Natural killer cell (primary cell): ENCODE measurements around the gene INSYN2A. TPM values are rescaled to one million over a fixed set of nuclear protein-coding genes. Genes with fewer than 3 reads are reported as not detected.

ENCODE experiments used
- ATAC-seq, 3 donors: fragments of 150-1000 bp in 2 of 3; fragments of 200-7000 bp in 1 of 3; cut with Tn5 transposase; 1 replicate in 1 of 3; 2 replicates in 2 of 3; pipeline ENCODE4 v1.10.0; 2021; ENCODE audit warnings: mild to moderate bottlenecking in 2 of 3, moderate library complexity in 2 of 3
- DNase-seq, 2 donors: peaks; one replicate each; pipeline versions ENCODE4 v3.0.0 to v3.0.0-alpha.2; 2013 to 2021; ENCODE audit warnings: mixed read lengths in 1 of 2
- H3K27ac ChIP-seq: one replicate; pipeline ENCODE4 v1.5.1; 2013; ENCODE audit warnings: mild to moderate bottlenecking, low read length
- H3K27me3 ChIP-seq: one replicate; pipeline ENCODE4 v1.6.1; 2013; ENCODE audit warnings: low read length; ENCODE audit not compliant: control insufficient read depth, insufficient read depth
- H3K36me3 ChIP-seq: one replicate; pipeline ENCODE4 v1.6.1; 2013; ENCODE audit warnings: low read length; ENCODE audit not compliant: control insufficient read depth, insufficient read depth
- H3K4me1 ChIP-seq: one replicate; pipeline ENCODE4 v1.6.1; 2013; ENCODE audit warnings: low read length; ENCODE audit not compliant: control insufficient read depth, insufficient read depth
- H3K4me3 ChIP-seq: one replicate; pipeline ENCODE4 v1.5.1; 2013; ENCODE audit warnings: low read length
- H3K9me3 ChIP-seq: one replicate; pipeline ENCODE4 v1.6.1; 2013; ENCODE audit warnings: low read length; ENCODE audit not compliant: control insufficient read depth, insufficient read depth
- H3K27ac Mint-ChIP-seq, 2 donors: one replicate each; pipeline ENCODE4 v1.8.0; 2022; ENCODE audit warnings: mild to moderate bottlenecking in 2 of 2, mixed read lengths in 2 of 2, moderate library complexity in 1 of 2
- H3K27me3 Mint-ChIP-seq, 2 donors: one replicate each; pipeline ENCODE4 v1.8.0; 2022; ENCODE audit warnings: low read depth in 2 of 2, mixed read lengths in 2 of 2
- H3K36me3 Mint-ChIP-seq: one replicate; pipeline ENCODE4 v1.8.0; 2022; ENCODE audit warnings: mixed read lengths
- H3K4me1 Mint-ChIP-seq, 2 donors: one replicate each; pipeline ENCODE4 v1.8.0; 2022; ENCODE audit warnings: mixed read lengths in 2 of 2
- H3K4me3 Mint-ChIP-seq: one replicate; pipeline ENCODE4 v1.8.0; 2022; ENCODE audit warnings: mild to moderate bottlenecking, moderate library complexity, mixed read lengths
- H3K9me3 Mint-ChIP-seq, 2 donors: one replicate each; pipeline ENCODE4 v1.8.0; 2022; ENCODE audit warnings: mixed read lengths in 2 of 2
- CTCF ChIP-seq: fragments of 200-600 bp; IDR thresholded peaks from one replicate; pipeline ENCODE4 v1.8.0; 2022; ENCODE audit warnings: antibody characterized with exemption
- WGBS: methylation state at CpG from one replicate; pipeline ENCODE4 v1.1.7; 2013; ENCODE audit warnings: missing lambda C conversion rate; ENCODE audit not compliant: insufficient coverage; 5-methylcytosine and 5-hydroxymethylcytosine counted together
- intact Hi-C: fragments of 100-400 bp; cut with micrococcal nuclease; formaldehyde crosslinking; loops from one replicate; pipeline ENCODE4 v1.14.2; 2022
- total RNA-seq, 4 donors: library from RNA; stranded (reverse); fragments of 120-200 nt in 1 of 4; gene quantifications; one replicate each; pipeline versions ENCODE4 v1.2.3 to v1.2.4, GENCODE V29; 2013 to 2022

The INSYN2A gene
- total RNA-seq, 3 donors from 2014 or later (not counting 1 experiment from before 2014, with no cell fraction given), result not detected

GRCh38 chr10:127198307-127198706, 1.9 kb upstream of the INSYN2A start:
- peaks cover 38 to 62% of the 10 kb centered on the region in 2 donors for H3K27me3 Mint-ChIP-seq
- TF ChIP-seq CTCF, result no peak
- Histone ChIP-seq H3K4me1 (no peaks in the 10 kb centered on the region), H3K4me3 (no peak overlapping the region), H3K27me3 (no peaks in the 10 kb centered on the region), H3K9me3 (no peaks in the 10 kb centered on the region), H3K36me3 (no peaks in the 10 kb centered on the region), H3K27ac (no peak overlapping the region)
- 88% methylated on average over 5 of the region's 5 CpGs for WGBS
- ATAC-seq, result no peak
- DNase-seq, result no peak
- intact Hi-C loops, result no loop called here
- no peak overlapping the region for H3K27ac Mint-ChIP-seq
- H3K36me3 Mint-ChIP-seq, result no peaks in the 10 kb centered on the region
- H3K4me1 Mint-ChIP-seq, result no peaks in the 10 kb centered on the region
- H3K9me3 Mint-ChIP-seq, result no peaks in the 10 kb centered on the region
- no peak overlapping the region for H3K4me3 Mint-ChIP-seq

GRCh38 chr10:127197154-127197432, 702 bp upstream of the INSYN2A start:
- 20% methylated on average over 1 of the region's 5 CpGs for WGBS
- Histone ChIP-seq H3K9me3 (no peaks in the 10 kb centered on the region), H3K36me3 (no peaks in the 10 kb centered on the region), H3K4me3 (no peak overlapping the region), H3K4me1 (no peaks in the 10 kb centered on the region), H3K27me3 (no peaks in the 10 kb centered on the region), H3K27ac (no peak overlapping the region)
- Mint-ChIP-seq H3K27me3 (peaks cover 41 to 67% of the 10 kb centered on the region in 2 donors), H3K36me3 (no peaks in the 10 kb centered on the region), H3K4me3 (peak overlapping the region; percentile 31), H3K27ac (no peak overlapping the region), H3K9me3 (no peaks in the 10 kb centered on the region), H3K4me1 (no peaks in the 10 kb centered on the region)
- no peak for ATAC-seq
- no peak for DNase-seq
- intact Hi-C loops, result no loop called here
- TF ChIP-seq CTCF, result no peak

GRCh38 chr10:127195571-127196281, 665 bp downstream of the INSYN2A start:
- Mint-ChIP-seq H3K27ac (no peak overlapping the region), H3K36me3 (no peaks in the 10 kb centered on the region), H3K4me3 (no peak overlapping the region), H3K27me3 (peaks cover 45 to 71% of the 10 kb centered on the region in 2 donors), H3K9me3 (no peaks in the 10 kb centered on the region), H3K4me1 (no peaks in the 10 kb centered on the region)
- no peaks in the 10 kb centered on the region for H3K4me1 ChIP-seq
- ATAC-seq (no peak), DNase-seq (no peak)
- no peaks in the 10 kb centered on the region for H3K9me3 ChIP-seq
- WGBS, result 2% methylated on average over 91 of the region's 91 CpGs
- intact Hi-C loops, result no loop called here
- H3K27me3 ChIP-seq, result no peaks in the 10 kb centered on the region
- H3K36me3 ChIP-seq, result no peaks in the 10 kb centered on the region
- H3K27ac ChIP-seq, result no peak overlapping the region
- TF ChIP-seq CTCF, result no peak
- no peak overlapping the region for H3K4me3 ChIP-seq

GRCh38 chr10:127195041-127195506, 1.3 kb downstream of the INSYN2A start:
- no peak overlapping the region for H3K27ac Mint-ChIP-seq

More at GRCh38 chr10:127195041-127195506, 1.3 kb downstream of the INSYN2A start:
- intact Hi-C loops, result no loop called here
- no peak overlapping the region for H3K27ac ChIP-seq
- DNase-seq (no peak), ATAC-seq (no peak)
- H3K36me3 ChIP-seq, result no peaks in the 10 kb centered on the region
- Mint-ChIP-seq H3K4me1 (no peaks in the 10 kb centered on the region), H3K36me3 (no peaks in the 10 kb centered on the region), H3K9me3 (no peaks in the 10 kb centered on the region), H3K27me3 (peaks cover 50 to 72% of the 10 kb centered on the region in 2 donors), H3K4me3 (no peak overlapping the region)
- H3K9me3 ChIP-seq, result no peaks in the 10 kb centered on the region
- no peaks in the 10 kb centered on the region for H3K27me3 ChIP-seq
- H3K4me3 ChIP-seq, result no peak overlapping the region
- 3% methylated on average over 28 of the region's 28 CpGs for WGBS
- no peak for TF ChIP-seq CTCF
- no peaks in the 10 kb centered on the region for H3K4me1 ChIP-seq
